Glutamatergic neuron (in vitro differentiated cells): Measurements from ENCODE around the gene PLXNA2. TPM values are rescaled to one million over a fixed set of nuclear protein-coding genes. Genes with fewer than 3 reads are reported as not detected.

ENCODE experiments used
- DNase-seq: peaks from one replicate; pipeline ENCODE4 v3.0.0; 2022
- H3K27ac Mint-ChIP-seq: one replicate; pipeline ENCODE4 v1.8.0; 2020; ENCODE audit warnings: mild to moderate bottlenecking, mixed read lengths, inconsistent platforms; ENCODE audit not compliant: unreplicated experiment
- H3K27me3 Mint-ChIP-seq: one replicate; pipeline ENCODE4 v1.8.0; 2020; ENCODE audit warnings: mild to moderate bottlenecking, moderate library complexity, mixed read lengths, inconsistent platforms; ENCODE audit not compliant: unreplicated experiment
- H3K36me3 Mint-ChIP-seq: one replicate; pipeline ENCODE4 v1.8.0; 2020; ENCODE audit warnings: mild to moderate bottlenecking, mixed read lengths, inconsistent platforms; ENCODE audit not compliant: unreplicated experiment
- H3K4me1 Mint-ChIP-seq: one replicate; pipeline ENCODE4 v1.8.0; 2020; ENCODE audit warnings: mild to moderate bottlenecking, low read depth, mixed read lengths, inconsistent platforms; ENCODE audit not compliant: unreplicated experiment
- H3K4me3 Mint-ChIP-seq: one replicate; pipeline ENCODE4 v1.8.0; 2020; ENCODE audit warnings: mild to moderate bottlenecking, mixed read lengths, inconsistent platforms; ENCODE audit not compliant: unreplicated experiment
- H3K9me3 Mint-ChIP-seq: one replicate; pipeline ENCODE4 v1.8.0; 2020; ENCODE audit warnings: mild to moderate bottlenecking, moderate library complexity, mixed read lengths, inconsistent platforms; ENCODE audit not compliant: unreplicated experiment
- CTCF ChIP-seq: fragments of 200-600 bp; sonication (generic); IDR thresholded peaks from one replicate; pipeline ENCODE4 v1.5.0; 2021; ENCODE audit not compliant: partially characterized antibody, unreplicated experiment
- total RNA-seq: library from RNA; stranded (reverse); fragmentation: NEBNext Ultra II Directional; extraction: Animal tissue kit (Norgen Biotek cat#: 25700); gene quantifications from one replicate; pipeline ENCODE4 v1.2.1, GENCODE V29; 2021; ENCODE audit not compliant: unreplicated experiment

PLXNA2 gene
- total RNA-seq, 1 donor from 2014 or later = 66.0 TPM

GRCh38 chr1:208271236-208271635, 27.1 kb upstream of the PLXNA2 start:
- Mint-ChIP-seq H3K4me1 (peaks cover 58% of the 10 kb centered on the region), H3K27me3 (peaks cover 8% of the 10 kb centered on the region), H3K9me3 (peaks cover 4% of the 10 kb centered on the region), H3K4me3 (no peak overlapping the region), H3K27ac (no peak overlapping the region), H3K36me3 (no peaks in the 10 kb centered on the region)
- no peak for DNase-seq
- no peak for TF ChIP-seq CTCF

DNA sequence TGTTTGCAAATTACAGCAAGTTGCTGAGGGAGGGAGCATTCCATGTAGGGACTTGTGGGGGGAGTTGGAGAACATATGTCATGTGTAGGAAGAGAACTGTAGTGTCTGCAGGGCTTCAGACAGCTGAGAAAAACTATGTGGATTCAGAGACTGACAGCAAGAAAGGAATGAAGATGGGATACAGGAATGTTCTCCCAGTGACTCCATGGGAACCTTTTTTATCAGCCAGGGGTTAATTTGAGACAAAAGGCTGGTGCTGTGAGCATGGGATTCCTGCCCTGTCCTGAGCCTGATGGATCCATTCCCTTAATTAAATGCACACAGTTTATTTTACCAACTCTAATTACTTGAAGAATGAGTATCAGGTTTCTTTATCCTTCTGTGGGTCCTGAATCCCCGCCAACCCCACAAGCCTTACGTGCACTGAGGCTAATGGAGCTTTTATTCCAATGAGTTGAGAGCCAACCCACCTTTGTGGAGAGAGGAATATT, 26.5 kb upstream of the PLXNA2 start:
- no peak for DNase-seq
- no peak for TF ChIP-seq CTCF
- Mint-ChIP-seq H3K27me3 (peaks cover 8% of the 10 kb centered on the region), H3K4me1 (peaks cover 58% of the 10 kb centered on the region), H3K36me3 (no peaks in the 10 kb centered on the region), H3K9me3 (peaks cover 4% of the 10 kb centered on the region), H3K4me3 (no peak overlapping the region), H3K27ac (no peak overlapping the region)

GRCh38 chr1:208269338-208269666, 25.1 kb upstream of the PLXNA2 start:
- Mint-ChIP-seq H3K27me3 (peaks cover 8% of the 10 kb centered on the region), H3K4me3 (no peak overlapping the region), H3K9me3 (peaks cover 4% of the 10 kb centered on the region), H3K36me3 (no peaks in the 10 kb centered on the region), H3K4me1 (peaks cover 58% of the 10 kb centered on the region), H3K27ac (no peak overlapping the region)
- no peak for TF ChIP-seq CTCF
- no peak for DNase-seq

- Mint-ChIP-seq H3K27me3 (peaks cover 8% of the 10 kb centered on the region), H3K9me3 (peaks cover 4% of the 10 kb centered on the region), H3K36me3 (no peaks in the 10 kb centered on the region), H3K27ac (peak overlapping the region; percentile 4), H3K4me3 (no peak overlapping the region), H3K4me1 (peaks cover 58% of the 10 kb centered on the region)
- DNase-seq = no peak
- no peak for TF ChIP-seq CTCF
Measured at GRCh38 chr1:208268541-208269337, 24.6 kb upstream of the PLXNA2 start.

DNA sequence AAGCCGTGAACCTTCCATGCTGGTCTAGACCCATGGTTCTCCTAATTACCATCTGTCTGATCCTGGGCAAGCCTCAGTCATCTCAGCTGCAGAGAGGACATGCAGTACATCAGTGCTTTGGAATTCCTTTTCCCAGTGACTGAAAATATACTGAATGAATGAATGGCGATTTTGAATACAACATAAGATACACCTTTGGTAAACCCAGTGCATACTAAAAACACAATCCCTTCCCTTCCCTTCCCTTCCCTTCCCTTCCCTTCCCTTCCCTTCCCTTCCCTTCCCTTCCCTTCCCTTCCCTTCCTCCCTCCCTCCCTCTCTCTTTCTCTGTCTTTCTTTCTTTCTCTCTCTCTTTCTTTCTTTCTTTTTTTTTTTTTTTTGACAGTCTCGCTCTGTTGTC, 21.3 kb upstream of the PLXNA2 start:
- Mint-ChIP-seq H3K4me1 (peaks cover 31% of the 10 kb centered on the region), H3K9me3 (peaks cover 2% of the 10 kb centered on the region), H3K27me3 (peaks cover 8% of the 10 kb centered on the region), H3K27ac (no peak overlapping the region), H3K36me3 (no peaks in the 10 kb centered on the region), H3K4me3 (no peak overlapping the region)
- DNase-seq = no peak
- TF ChIP-seq CTCF = no peak
